MM.1S (cell line): ENCODE data around the gene RTN4R.

ENCODE experiments used
- DNase-seq: peaks from one replicate; pipeline ENCODE4 v3.0.0-alpha.2; 2015
- H2AFZ ChIP-seq: fragments of 300-600 bp; sonication (generic); 2 replicates; pipeline ENCODE4 v1.6.0; 2016; ENCODE audit warnings: antibody characterized with exemption, low read length
- H3F3A ChIP-seq: fragments of 300-600 bp; sonication (generic); 2 replicates; pipeline ENCODE4 v1.6.1; 2016; ENCODE audit warnings: mild to moderate bottlenecking, antibody characterized with exemption, low read length, moderate library complexity, mixed read lengths; ENCODE audit not compliant: insufficient read depth
- H3K27ac ChIP-seq: fragments of 300-600 bp; sonication (generic); 2 replicates; pipeline ENCODE4 v1.5.1; 2016; ENCODE audit warnings: mild to moderate bottlenecking, low read length
- H3K27me3 ChIP-seq: fragments of 300-600 bp; sonication (generic); replicated peaks from 2 replicates; pipeline ENCODE4 v1.6.0; 2016; ENCODE audit warnings: low read length; ENCODE audit not compliant: insufficient read depth
- H3K36me3 ChIP-seq: fragments of 300-600 bp; sonication (generic); replicated peaks from 2 replicates; pipeline ENCODE4 v1.6.1; 2016; ENCODE audit warnings: mild to moderate bottlenecking, low read length, mixed read lengths; ENCODE audit not compliant: insufficient read depth
- H3K4me1 ChIP-seq: fragments of 300-600 bp; sonication (generic); 2 replicates; pipeline ENCODE4 v1.6.1; 2016; ENCODE audit warnings: low read length, mixed read lengths
- H3K4me2 ChIP-seq: fragments of 300-600 bp; sonication (generic); 2 replicates; pipeline ENCODE4 v1.6.0; 2016; ENCODE audit warnings: low read depth, low read length
- H3K4me3 ChIP-seq: fragments of 300-600 bp; sonication (generic); 2 replicates; pipeline ENCODE4 v1.5.1; 2016; ENCODE audit warnings: low read length, mixed read lengths
- H3K79me2 ChIP-seq: fragments of 300-600 bp; sonication (generic); 2 replicates; pipeline ENCODE4 v1.6.1; 2016; ENCODE audit warnings: mixed run types, low read length, mixed read lengths
- H3K9ac ChIP-seq: fragments of 300-600 bp; sonication (generic); 2 replicates; pipeline ENCODE4 v1.6.1; 2016; ENCODE audit warnings: low read length, mixed read lengths
- H3K9me2 ChIP-seq: fragments of 300-600 bp; sonication (generic); replicated peaks from 2 replicates; pipeline ENCODE4 v1.6.1; 2016; ENCODE audit warnings: mild to moderate bottlenecking, low read length, mixed read lengths; ENCODE audit not compliant: insufficient read depth
- H3K9me3 ChIP-seq: fragments of 300-600 bp; sonication (generic); replicated peaks from 2 replicates; pipeline ENCODE4 v1.6.1; 2016; ENCODE audit warnings: mild to moderate bottlenecking, low read length, mixed read lengths; ENCODE audit not compliant: insufficient read depth
- H4K20me1 ChIP-seq: fragments of 300-600 bp; sonication (generic); 2 replicates; pipeline ENCODE4 v1.6.1; 2016; ENCODE audit warnings: mild to moderate bottlenecking, low read length, moderate library complexity, mixed read lengths; ENCODE audit not compliant: insufficient read depth
- CTCF ChIP-seq: fragments of 300-600 bp; sonication (generic); IDR thresholded peaks from 2 replicates; pipeline ENCODE4 v1.5.1; 2016; ENCODE audit warnings: antibody characterized with exemption, low read length, mixed read lengths
- EZH2 ChIP-seq: fragments of 300-600 bp; sonication (generic); optimal IDR thresholded peaks from 2 replicates; pipeline ENCODE3; 2017; ENCODE audit warnings: low read depth, mild to moderate bottlenecking, antibody characterized with exemption, low read length, mixed read lengths
- EZH2phosphoT487 ChIP-seq: fragments of 300-600 bp; sonication (generic); IDR thresholded peaks from 2 replicates; pipeline ENCODE4 v1.6.1; 2018; ENCODE audit warnings: antibody characterized with exemption, low read length

The RTN4R gene

GRCh38 chr22:20219667-20220628, 48.2 kb downstream of the RTN4R start:
- no peak for DNase-seq
- Histone ChIP-seq H3K9me3 (no peaks in the 10 kb centered on the region), H3F3A (no peaks in the 10 kb centered on the region), H3K27ac (no peak overlapping the region), H3K9ac (no peak overlapping the region), H3K27me3 (peaks cover 92% of the 10 kb centered on the region), H4K20me1 (no peaks in the 10 kb centered on the region), H3K4me2 (no peak overlapping the region), H3K4me3 (no peak overlapping the region), H2AFZ (no peak overlapping the region), H3K9me2 (no peaks in the 10 kb centered on the region), H3K79me2 (no peaks in the 10 kb centered on the region), H3K4me1 (no peaks in the 10 kb centered on the region), H3K36me3 (no peaks in the 10 kb centered on the region)
- TF ChIP-seq EZH2 (no peak), CTCF (no peak), EZH2phosphoT487 (no peak)

- Histone ChIP-seq H3K9ac (no peak overlapping the region), H3F3A (no peaks in the 10 kb centered on the region), H3K27me3 (peaks cover 93% of the 10 kb centered on the region), H3K27ac (no peak overlapping the region), H3K9me2 (no peaks in the 10 kb centered on the region), H3K79me2 (no peaks in the 10 kb centered on the region), H3K4me1 (no peaks in the 10 kb centered on the region), H3K4me3 (no peak overlapping the region), H4K20me1 (no peaks in the 10 kb centered on the region), H3K4me2 (no peak overlapping the region), H3K9me3 (no peaks in the 10 kb centered on the region), H2AFZ (no peak overlapping the region), H3K36me3 (no peaks in the 10 kb centered on the region)
- no peak for TF ChIP-seq EZH2
- TF ChIP-seq EZH2phosphoT487: no peak
- no peak for TF ChIP-seq CTCF
- no peak for DNase-seq
Measured at GRCh38 chr22:20218987-20219386, 49.1 kb downstream of the RTN4R start.

DNA sequence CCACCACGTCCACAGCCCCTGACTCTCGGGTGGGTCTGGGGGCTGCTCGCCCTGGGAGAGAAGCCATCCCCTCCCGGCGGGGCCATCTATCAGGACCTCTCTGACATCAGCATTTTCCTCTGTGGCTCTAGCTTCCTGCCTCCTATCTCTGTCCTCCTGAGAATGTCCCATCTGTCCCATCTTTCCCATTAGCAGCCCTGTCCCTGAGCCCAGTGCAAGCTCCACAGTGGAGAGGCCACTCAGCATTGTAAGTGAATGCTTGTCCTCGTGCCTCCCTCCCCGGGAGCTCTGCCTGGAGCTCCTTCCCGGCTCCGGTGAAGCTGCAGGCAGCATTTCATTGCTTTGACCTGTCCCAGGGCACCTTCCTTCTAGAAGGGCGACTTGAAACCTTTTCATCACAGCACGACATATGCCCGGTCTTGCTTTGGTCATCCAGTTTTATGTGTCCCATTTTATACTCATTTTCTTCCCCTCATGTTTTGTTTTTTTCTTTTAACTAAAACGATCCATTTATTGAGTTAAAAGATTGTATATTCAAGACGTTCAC, 49.7 kb downstream of the RTN4R start:
- no peak overlapping the region for H2AFZ ChIP-seq
- peaks cover 95% of the 10 kb centered on the region for H3K27me3 ChIP-seq
- no peak overlapping the region for H3K4me3 ChIP-seq
- no peak for TF ChIP-seq CTCF
- no peak for TF ChIP-seq EZH2
- no peak for TF ChIP-seq EZH2phosphoT487
- H3K36me3 ChIP-seq: no peaks in the 10 kb centered on the region
- no peaks in the 10 kb centered on the region for H3K4me1 ChIP-seq
- no peaks in the 10 kb centered on the region for H3K9me3 ChIP-seq
- no peaks in the 10 kb centered on the region for H3K79me2 ChIP-seq
- no peaks in the 10 kb centered on the region for H3F3A ChIP-seq
- DNase-seq: no peak
- no peaks in the 10 kb centered on the region for H3K9me2 ChIP-seq
- no peak overlapping the region for H3K27ac ChIP-seq
- H3K9ac ChIP-seq: no peak overlapping the region
- H3K4me2 ChIP-seq: no peak overlapping the region
- H4K20me1 ChIP-seq: no peaks in the 10 kb centered on the region
